Left renal cortex interstitium (tissue), 4 donors: ENCODE measurements around the gene TSHR. TPM values are rescaled to one million over a fixed set of nuclear protein-coding genes. Genes with fewer than 3 reads are reported as not detected.
"Not testable (repeated sequence)": the region's sequence is repeated elsewhere in the genome, so short reads cannot be mapped to it uniquely, and the experiment has no call there.

ENCODE experiments used
- DNase-seq, 4 donors: peaks; one replicate each; pipeline ENCODE4 v3.0.0-alpha.2; 2013; ENCODE audit warnings: low read depth in 4 of 4, low spot score in 2 of 4, missing footprints in 1 of 4
- polyA plus RNA-seq, 4 donors: library from polyadenylated mRNA; unstranded; fragments of 120-200 nt; gene quantifications; one replicate each; pipeline ENCODE4 v1.2.1, GENCODE V29; 2013; ENCODE audit not compliant: insufficient read length in 4 of 4

Gene TSHR
- polyA plus RNA-seq, 4 donors: 0.17 to 0.79 (median 0.28) TPM

DNA sequence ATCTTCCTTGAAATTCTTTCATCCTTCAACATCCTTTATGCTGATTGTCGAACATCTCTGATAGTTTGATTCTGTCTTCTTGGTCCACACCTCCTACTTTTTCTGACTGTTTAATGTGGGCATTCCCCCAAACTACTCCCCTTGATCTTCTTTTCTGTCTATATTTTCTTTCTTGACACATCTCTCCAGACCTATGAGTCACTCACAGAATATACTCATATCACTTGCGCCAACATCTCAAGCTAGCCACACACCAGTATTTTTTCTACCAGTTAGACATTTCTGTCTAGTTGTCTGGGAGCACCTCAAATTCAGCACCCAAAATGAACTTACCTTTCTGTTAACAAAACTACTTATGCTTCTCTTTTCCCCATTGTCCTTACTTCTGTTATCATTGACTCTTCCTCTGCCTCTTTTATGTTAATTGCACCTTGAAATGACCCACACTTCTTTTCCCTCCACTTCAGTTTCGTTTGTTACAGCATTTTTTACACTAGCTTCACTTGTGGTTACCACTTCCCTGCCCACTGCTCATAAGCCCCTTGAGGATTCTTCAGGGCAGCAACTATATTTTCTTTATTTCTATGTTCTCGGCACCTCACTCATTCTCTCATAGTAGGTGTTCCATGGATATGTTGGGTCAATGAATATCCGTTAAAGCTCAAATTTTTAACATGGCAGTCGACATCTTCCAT lies 33.5 kb downstream of the TSHR start:
- DNase-seq: no peak

DNA sequence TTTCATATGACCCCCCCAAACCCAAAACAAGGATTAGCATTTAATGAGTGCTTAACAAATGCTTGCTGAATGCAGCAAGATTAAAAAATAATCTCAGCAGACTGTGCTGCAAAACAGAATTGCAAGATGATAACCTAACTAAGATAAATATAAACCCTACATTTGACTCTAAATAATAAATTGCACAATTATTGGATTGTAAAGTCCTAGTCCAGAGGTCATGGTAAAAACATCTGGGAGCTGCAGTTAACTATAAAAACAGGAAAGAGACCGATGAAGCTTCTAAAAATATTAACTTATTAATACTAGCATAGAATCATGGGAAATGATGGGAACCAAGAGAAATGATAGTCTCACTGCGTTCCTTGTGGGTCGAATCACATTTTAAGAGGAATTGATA lies 37.2 kb downstream of the TSHR start:
- DNase-seq: no peak

DNA sequence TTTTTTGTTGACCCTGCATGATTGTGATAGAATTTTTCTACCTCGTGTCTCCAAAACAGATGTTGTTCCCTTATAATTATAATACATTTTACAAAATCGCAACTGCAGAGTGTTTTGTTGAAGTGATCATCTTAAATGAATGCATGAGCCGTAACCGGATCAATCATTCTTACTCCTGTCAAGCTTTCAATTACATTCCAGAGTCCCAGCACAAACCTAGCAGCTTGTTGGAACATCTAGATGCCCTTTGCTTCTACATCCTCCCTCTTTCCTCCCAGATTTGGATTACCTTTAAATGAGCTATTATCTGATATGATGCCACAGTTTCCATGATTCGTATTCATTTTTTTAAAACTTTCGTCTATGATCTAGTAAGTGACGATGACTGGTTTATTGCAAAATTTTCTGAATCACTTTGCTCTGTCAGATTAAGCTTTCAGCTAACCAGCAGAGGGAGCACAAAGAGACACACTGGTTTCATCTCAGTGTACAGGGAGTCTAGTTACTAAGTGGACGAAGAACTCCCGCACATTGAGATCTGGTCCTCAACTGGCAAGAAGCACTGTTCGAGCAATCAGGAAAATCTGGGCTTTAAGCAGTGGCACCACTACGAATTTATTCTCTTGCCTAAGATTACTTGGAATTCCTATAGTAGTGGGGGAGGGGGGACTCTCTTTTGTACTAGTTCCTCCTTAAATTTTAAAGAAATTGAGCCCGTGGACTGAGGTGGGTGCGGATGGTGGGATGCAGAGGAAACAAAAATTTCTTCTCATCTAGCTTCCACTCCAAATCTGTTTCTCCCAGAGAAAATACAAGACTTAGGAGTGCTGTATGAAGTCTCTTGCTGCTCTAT lies 40.9 kb downstream of the TSHR start:
- DNase-seq: no peak

DNA sequence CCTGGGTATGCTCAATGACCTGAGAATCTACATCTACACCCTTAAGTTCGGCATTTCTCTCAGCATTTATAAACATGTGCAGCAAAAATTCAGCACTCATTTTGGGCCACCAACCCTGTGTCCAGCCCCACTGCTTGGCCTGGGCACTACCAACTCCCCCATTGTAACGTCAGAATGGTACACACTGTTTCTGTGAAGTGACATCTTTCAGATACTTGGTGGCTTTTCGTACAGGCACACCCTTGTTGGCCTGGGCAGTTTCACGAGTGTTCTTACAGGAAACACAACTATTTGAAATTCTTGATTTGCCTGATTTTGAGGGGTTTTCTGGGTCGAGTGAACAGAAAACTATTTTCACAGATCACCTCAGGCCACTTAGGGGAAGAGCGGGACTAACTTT lies 46.0 kb downstream of the TSHR start:
- no peak for DNase-seq

DNA sequence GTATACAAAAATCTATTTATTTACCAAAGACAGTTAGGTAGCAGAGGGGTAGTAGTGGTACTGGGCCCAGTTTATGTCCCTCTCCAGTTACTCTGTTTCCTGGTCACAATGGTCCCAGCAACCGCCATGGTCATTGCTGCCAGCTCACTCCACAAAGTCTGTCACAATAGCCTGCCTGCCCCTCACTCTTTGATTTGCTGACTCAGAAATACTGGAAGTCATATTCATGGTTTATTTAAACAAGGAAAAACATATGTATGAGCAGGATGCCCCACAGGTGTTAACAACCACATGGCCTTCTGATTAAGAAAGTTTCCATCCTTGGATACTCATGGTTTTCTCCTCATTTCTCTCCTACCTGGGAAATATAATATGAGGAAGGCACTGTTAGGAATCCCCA lies 49.2 kb downstream of the TSHR start:
- DNase-seq: no peak

DNA sequence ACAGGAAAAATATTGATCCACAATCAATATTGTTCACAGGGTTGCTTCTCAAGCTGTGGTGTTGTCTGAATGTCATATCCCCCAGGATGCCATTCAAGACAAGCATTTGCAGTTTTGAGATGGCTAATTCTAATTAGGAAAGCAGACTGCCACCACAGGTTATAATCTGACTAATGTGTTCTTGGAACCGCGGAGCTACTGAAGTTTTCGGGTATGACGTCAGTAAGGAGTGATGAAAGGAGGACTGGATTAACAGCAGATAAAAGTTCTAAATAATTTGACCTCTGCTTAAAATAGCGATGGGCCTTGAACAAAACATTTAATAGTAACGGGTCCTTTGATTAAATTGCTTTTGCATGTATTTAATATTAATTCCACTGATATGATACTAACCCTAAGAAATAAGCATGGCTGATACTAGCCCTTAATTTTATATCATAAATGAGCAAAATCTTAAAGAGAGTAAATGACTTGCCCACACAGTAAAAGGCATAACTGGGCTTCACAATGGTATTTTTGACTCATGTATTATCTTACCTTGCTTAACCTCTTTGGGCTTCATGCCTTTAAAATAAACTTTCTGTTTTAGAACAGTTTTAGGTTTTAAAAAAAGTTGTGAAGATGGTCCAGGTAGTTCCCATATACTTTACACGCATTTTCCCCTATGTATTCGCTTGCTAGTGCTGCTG lies 50.3 kb downstream of the TSHR start:
- DNase-seq: no peak

DNA sequence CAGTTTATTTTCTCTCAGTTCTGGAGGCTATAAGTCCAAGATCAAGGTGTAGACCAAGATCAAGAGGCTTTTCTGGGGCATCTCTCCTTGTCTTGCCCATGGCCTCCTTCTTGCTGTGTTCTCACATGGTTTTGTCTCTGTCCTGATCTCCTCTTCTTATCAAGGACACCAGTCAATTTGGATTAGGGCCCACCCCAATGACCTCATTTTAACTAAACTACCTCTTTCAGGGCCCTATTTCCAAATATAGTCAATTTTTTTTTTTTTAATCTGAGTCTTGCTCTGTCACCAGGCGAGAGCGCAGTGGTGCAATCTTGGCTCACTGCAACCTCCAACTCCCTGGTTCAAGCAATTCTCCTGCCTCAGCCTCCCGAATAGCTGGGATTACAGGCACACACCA lies 50.8 kb downstream of the TSHR start:
- DNase-seq: no peak

DNA sequence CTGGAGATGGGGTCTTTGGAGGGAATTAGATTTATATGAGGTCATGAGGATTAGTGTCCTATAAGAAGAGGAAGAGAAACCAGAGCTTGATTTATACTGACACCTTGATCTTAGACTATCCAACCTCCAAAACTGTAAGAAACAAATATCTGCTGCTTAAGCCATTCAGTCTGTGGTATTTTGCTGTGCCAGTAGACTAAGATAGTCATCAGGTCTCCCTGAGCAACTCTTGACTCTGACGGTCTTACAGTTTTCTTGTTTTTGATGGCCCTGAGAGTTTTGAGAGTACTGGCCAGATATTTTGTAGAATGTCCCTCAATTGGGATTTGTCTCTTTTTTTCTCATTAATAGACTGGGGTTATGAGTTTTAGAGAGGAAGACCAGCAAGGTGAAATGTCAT lies 51.7 kb downstream of the TSHR start:
- DNase-seq: no peak

DNA sequence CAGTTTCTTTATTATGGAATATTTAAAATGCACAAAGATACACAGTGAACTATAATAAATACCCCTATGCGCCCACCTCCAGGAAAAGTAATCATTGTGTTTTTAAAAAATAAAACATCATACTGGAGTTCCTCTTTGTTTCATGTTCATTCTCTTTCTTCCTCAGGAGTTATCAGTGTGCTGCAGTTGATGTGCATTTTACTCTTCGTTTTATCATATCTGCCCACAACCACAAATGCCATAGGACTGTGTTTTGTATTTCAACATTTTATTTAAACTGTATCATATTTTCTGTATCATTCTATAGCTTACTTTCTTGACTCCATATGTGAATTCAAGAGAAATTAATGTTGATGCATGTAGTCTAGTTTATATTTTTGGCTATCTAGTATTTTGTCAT lies 53.9 kb downstream of the TSHR start:
- DNase-seq: no peak

DNA sequence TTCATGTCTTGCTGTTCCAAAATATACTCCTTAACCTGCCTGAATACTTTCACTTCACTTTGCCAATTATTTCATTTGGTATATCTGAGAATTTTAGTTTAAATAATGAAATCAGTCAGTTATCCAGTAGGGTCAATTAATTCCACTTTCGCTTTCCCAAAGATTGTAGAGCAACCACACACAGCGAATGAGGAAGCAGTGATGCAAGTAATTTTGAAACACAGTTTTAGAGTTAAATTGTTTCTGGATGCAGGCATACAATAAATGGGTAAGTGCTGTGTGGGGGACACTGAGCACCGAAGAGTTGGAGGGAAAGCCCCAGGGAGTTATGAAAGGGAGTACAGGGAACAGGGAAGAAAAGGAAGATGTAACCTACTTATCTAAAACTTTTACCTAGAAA lies 62.8 kb downstream of the TSHR start:
- no peak for DNase-seq

DNA sequence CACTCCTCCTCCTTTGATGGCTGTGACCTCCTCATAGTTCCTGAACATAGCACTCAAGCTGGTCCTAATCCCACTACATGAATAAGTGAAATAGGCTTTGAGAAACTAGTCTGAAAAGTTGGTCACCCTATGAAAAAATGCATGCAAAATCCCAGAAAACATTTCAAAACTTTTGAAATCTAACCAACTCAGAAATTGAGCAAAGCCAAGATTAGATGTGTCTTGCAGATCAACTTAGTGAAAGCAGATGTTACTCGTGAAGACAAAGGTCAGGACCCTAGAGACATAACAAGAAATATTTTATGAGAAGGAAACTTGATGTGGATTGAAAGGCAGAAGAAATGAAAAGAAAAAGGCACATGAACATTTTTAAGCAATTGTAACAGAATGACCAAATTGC lies 63.3 kb downstream of the TSHR start:
- DNase-seq: no peak

DNA sequence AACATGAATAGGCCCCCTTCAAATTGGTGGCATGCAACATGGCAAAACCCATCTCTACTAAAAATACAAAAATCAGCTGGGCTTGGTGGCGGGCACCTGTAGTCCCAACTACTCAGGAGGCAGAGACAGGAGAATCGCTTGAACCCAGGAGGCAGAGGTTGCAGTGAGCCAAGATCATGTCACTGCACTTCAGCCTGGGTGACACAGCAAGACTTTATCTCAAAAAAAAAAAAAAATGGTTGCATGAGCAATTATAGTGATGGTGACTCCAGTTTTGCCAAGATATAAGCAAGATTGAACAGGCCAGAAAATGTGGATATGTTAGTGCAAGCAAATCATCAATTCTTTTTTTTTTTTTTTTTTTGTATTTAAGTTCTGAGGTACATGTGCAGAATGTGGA lies 63.7 kb downstream of the TSHR start:
- DNase-seq: not testable (repeated sequence)

DNA sequence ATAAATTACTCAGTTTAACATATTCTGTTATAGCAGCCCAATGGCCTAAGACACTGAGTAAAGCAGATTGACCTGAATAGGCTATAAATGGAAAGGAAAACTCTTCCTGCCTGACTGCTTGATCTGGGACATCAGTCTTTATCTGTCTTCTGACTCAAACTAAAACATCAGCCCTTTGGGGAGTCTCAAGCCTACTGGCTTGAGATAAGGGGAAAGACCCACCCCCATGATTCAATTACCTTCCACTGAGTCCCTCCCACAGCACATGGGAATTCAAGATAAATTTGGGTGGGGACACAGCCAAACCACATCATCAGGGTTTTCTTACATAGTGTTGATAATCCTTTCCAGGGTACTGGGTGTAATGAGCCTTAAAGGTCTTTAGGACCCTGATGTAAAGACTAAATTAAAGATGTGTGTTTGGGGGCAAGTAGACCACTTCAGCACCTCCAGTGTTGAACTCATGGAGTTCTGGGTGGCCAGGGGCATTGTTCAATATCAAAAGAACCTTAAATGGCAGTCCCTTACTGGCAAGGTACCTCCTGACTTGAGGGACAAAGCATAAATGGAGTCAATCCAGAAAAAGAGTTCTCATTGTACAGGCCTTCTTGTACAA lies 67.8 kb downstream of the TSHR start:
- no peak for DNase-seq

DNA sequence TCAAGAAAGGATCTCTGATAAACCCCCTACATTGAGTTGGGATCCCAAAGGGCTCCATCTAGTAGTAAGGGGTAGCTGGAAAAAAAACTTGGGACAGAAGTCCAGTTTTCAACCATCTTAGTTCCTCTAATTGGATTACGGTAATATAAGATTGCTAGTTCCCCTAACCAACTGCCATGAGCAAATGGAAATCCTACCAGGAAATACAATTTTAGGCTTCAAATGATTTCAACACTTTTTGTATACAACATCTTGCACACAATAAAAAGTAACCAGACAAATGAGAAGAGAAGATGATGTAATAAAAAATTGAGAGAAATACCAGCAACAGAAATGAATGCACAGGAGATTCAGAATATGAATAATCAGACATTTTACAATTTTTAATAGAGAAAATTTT lies 73.0 kb downstream of the TSHR start:
- DNase-seq: no peak

DNA sequence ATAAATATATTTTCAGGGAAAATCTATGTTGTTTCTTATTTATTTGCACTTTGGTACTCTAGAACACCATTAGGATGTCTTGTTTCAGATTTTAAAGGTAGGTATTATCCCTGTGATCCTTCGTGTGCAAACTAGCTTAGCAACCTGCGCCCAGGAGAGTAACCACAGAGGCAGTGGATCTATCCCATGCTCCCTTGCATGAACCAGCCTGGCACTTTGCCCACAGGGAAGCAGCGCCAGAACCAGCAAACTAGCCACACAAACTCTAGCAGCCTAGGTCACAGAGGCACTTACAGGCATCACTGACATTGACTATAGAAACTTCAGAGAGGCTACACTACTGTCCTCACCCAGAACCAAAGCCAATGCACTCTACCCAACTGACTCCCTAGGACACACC lies 76.1 kb downstream of the TSHR start:
- no peak for DNase-seq

DNA sequence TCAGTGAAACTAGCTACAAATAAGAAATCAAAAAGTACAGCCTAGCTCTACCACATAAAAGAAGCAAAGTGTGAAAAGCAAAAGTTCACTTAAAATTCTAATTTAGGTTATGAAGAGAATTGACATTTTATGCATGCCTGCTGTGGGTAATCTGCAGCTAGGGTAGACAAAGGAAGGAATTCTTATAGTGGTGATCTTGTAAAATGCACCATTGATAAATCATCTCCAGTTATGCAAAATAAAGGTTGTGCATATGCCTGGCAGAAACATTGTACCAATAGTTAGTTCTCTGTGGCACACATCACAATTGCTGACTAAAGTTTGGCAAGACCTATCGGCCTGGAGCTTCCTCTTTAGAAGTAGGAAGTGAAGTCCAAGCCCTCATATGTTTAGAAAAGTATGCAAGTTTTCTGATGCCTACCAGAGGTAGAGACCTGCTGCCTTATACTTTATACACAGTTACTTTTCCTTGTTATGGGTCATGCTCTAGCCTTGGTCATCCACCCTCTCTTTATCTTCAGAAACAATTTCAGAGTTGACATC lies 78.3 kb downstream of the TSHR start:
- no peak for DNase-seq

DNA sequence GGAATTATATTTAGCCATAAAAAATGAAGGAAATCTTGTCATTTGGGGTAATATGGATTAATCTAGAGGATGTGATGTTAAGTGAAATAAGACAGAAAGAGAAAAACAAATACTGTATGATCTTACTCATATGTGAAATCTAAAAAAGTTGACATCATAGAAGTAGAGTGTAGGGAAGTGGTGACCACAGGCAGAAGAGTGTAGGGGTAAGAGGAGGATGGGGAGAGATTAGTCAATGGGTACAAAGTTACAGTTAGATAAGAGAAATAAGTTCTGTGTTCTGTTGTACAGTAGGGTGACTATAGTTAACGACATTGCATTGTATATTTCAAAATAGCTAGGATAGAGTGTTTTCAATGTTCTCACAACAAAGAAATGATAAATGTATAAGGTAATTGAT lies 87.0 kb downstream of the TSHR start:
- no peak for DNase-seq

DNA sequence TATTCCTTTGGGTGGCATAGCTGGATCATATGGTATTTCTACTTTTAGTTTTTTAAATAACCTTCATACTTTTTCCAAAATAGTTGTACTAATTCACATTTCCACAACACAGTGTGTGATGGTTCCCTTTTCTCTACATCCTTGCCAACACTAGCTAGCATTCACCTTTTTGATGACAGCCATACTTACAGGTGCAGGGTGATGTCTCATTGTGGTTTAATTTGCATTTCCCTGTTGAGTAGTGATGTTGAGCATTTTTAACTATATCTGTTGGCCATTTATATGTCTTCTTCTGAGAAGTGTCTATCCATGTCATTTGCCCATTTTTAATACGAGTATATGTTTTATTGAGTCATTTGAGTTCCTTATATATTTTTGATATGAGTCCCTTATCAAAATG lies 96.1 kb downstream of the TSHR start:
- DNase-seq: no peak

DNA sequence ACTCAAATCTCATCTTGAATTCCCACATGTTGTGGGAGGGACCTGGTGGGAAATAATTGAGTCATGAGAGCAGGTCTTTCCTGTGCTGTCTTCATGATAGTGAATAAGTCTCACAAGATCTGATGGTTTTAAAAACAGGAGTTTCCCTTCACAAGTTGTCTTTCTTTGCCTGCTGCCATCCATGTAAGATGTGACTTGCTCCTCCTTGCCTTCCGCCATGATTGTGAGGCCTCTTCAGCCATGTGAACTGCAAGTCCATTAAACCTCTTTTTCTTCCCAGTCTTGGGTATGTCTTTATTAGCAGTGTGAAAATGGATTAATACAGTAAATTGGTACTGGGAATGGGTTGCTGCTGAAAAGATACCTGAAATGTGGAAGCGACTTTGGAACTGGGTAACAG lies 98.6 kb downstream of the TSHR start:
- DNase-seq: not testable (repeated sequence)

DNA sequence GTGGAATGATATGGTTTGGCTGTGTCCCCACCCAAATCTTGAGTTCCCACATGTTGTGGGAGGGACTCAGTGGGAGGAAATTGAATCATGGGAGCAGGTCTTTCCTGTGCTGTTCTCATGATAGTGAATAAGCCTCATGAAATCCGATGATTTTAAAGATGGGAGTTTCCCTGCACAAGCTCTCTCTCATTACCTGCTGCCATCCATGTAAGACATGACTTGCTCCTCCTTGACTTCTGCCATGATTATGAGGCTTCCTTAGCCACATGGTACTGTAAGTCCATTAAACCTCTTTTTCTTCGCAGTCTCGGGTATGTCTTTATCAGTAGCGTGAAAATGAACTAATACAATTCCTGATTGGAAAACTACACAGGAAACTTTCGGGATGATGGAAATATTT lies 100.5 kb downstream of the TSHR start:
- DNase-seq: no peak

DNA sequence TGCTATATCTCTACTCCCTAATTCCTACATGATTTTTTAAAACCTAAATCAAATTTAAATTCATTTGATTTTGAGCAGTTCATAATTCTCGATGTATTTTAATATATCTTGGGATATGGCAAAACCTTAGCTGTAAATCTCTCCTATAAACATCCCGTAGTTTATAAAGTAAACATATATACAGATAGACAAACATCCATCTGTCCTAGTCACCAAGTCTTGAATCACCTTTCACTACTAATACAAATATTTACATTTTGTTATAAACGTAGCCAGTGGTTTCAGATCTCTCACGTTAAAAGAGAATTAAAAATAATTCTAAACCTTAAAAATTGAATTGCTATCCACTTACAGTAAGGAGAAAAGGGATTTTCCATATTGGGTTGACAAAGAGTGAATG lies 107.0 kb downstream of the TSHR start:
- no peak for DNase-seq
